RKO (cell line): ENCODE measurements around the gene GPC5.
A peak's percentile ranks its signal among the peaks of the same experiment; 100 is the strongest.

Experiments
- DNase-seq: peaks from one replicate; pipeline ENCODE4 v3.0.0-alpha.2; 2016; ENCODE audit warnings: low spot score

GPC5 gene

DNA sequence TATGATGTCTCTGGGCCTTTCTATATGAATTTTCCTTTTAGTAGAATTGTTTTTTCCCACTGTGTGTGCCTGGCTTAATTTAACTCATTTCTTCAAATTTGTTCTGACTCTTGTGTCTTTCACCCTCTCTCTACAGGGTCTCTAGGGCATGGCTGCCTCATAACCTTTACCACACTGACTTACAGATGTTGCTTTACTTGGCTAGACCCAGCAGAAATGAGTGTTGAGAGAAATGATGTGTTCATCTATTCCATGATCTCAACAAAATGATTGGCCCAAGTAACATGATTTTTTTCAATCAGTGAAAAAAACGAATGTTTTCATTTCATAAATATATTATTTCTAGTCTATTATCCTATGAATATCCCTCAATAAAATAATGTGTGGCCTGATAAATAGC is 195.0 kb downstream of the GPC5 start:
- no peak for DNase-seq

- peak; percentile 1 for DNase-seq
These were observed 195.6 kb downstream of the GPC5 start for GRCh38 chr13:91594061-91594460.

DNA sequence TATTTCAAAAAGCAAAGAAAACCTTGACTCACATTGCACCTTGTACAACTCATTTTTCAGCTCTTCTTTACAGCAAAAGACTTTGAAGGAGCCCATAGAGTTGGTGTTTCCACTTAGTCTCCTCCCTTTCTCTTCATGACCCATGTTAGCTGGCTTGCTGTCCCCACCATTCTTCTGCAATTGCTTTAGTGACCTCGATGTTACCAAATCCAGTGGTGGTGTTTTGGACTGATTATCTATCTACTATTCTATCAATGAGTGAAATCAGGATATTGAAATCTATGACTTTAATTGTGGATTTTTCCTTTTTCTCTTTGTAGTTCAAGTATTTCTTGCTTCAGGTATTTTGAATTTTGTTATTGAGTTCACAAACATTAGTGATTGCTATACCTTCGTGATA is 197.3 kb downstream of the GPC5 start:
- no peak for DNase-seq

GRCh38 chr13:91596842-91597241 is 198.4 kb downstream of the GPC5 start:
- no peak for DNase-seq

DNA sequence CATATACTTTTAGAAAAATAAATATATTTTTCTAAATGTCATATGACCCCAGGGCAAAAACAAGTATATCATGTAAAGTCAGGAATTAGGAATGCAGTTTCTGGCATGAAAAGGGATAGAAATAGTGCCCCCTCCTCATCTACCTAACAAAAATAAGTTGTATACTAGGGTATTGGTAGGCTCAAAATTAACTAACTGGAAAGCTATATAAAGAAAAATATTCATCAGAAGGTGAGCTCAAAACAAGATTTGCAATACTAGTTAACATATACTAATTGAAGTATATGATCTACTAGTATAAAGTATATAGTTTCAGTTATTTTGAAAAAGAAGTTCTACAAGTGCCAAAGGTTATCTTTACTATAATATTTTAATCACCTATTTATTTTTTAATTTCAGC is 200.2 kb downstream of the GPC5 start:
- DNase-seq, result no peak

GRCh38 chr13:91601273-91601672 is 202.9 kb downstream of the GPC5 start:
- DNase-seq, result no peak

- no peak for DNase-seq
These were observed 203.4 kb downstream of the GPC5 start for GRCh38 chr13:91601807-91602206.

GRCh38 chr13:91609353-91609752 is 210.9 kb downstream of the GPC5 start:
- no peak for DNase-seq

DNA sequence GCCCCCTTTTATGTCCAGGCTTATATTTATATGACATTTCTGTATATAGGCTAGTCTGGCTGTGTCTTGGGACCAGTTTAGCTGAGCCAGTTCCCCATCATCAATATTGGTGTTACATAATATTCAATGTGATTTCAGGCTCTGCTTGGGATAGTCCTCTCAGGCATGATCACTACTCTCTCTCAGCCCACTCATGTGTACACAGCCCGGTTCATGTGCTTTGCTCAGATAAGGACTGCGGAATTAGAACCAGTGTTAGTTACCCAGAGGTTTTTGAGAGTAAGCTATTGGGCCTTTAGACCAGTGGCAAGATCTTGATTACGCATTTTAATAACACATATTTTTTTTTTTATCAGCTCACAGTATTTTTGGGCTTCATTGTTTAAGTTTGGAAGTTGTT is 219.9 kb downstream of the GPC5 start:
- no peak for DNase-seq

DNA sequence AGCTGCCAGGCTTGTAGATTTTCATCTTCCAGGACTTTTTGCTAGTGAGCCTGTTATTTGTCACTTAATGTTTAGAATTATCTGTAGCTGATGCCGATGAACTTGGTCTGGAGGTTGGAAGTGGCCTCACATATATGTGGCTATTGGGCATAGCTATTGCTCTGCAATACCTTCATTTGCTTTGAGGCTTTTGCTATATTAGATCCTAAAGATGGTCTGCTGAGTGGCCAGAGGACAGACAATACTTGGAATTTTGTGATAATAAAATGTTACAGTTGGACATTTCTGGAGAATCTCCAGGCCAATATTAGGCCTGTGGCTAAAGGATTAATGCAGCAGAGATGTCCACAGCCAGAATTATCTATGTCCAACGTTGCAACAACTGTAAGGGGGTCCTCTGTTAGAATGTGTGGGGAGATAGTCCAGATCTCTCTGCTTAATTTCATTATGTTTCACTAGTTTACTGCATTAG is 222.3 kb downstream of the GPC5 start:
- no peak for DNase-seq

DNA sequence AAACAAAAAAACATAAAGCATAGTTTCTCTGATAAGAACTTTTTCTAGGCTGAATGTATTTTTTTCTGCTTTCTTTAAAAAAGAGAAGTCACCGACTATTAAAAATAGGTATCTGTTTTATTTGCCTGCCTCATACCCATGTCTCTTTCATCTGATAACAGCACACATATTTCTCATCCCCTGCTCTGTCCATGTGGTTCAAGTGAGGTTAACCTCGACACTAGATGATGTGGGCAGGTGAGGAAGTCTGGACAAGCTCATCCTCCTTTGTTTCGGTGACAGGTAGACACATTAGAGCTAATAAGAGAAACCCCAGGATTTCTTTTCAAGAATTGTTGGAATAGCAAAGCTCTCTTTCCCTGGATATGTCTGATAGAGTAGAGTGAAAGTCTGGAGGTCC is 222.7 kb downstream of the GPC5 start:
- DNase-seq, result no peak

DNA sequence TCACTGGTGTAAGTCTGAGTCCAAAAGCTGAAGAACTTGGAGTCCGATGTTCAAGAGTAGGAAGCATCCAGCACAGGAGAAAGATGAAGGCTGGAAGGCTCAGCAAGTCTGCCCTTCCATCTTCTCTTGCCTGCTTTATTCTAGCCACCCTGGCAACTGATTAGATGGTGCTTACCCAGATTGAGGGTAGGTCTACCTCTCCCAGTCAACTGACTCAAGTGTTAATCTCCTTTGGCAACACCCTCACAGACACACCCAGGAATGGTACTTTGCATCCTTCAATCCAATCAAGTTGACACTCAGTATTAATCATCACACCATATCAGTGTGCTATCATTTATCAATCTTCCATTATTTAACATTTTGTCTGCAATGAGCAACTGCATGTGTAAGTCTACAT is 223.5 kb downstream of the GPC5 start:
- no peak for DNase-seq

GRCh38 chr13:91622778-91623550 is 224.5 kb downstream of the GPC5 start:
- no peak for DNase-seq

DNA sequence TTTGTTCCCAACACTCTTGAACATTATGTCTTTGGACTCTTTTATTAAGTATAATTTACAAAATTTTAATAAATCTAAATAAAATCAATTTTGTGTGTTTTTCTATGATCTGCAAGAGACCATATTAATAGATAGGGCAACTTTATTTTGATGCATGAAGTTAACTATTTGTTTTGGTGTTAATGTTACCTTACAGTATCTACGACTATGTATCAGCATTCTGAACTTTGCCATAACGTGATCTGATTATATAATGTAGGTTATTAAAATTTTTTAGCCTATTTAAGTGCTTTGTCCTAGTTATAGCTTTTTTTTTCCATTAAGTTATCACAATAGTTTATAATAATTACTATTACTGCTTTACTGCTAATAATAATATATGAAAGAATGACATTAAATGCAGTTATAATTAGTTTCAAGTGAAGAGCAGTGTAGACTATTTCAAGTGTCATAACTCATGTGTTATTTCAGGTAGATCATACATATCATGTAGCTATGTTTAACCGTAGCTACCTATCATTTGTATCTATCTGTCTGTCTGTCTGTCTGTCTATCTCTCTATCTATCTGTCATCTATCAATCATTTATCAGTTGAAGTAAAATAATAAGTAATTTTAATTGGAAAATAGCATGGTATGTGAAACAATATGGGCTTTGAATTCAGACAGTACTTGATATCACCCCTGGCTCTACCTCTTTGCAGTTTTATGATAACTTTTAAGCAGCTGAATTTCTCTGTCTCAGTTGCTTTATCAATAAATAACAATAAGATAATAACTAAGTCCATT is 229.7 kb downstream of the GPC5 start:
- no peak for DNase-seq

GRCh38 chr13:91630946-91631345 is 232.5 kb downstream of the GPC5 start:
- DNase-seq, result no peak

- peak; percentile 73 for DNase-seq
These were observed 233.7 kb downstream of the GPC5 start for GRCh38 chr13:91632086-91632485.

- DNase-seq, result no peak
These were observed 240.9 kb downstream of the GPC5 start for GRCh38 chr13:91639330-91639729.

DNA sequence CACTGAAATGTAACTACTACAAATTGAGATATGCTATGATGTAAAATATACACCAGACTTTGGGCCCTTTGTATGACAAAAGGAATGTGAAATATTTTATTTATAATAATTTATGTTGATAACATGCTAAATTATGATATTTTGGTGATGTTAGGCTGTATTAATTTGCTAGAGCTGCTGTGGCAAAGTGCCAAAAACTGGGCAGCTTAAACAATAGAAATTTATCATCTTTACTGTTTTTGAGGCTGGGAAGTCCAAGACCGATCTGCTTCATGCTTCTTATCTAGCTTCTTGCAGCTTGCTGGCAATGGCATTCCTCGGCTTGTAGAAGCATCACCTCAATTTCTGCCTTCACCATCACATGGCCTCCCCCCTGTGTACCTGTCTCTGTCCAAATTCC is 245.0 kb downstream of the GPC5 start:
- DNase-seq, result no peak

- no peak for DNase-seq
These were observed 246.4 kb downstream of the GPC5 start for GRCh38 chr13:91644806-91645205.

DNA sequence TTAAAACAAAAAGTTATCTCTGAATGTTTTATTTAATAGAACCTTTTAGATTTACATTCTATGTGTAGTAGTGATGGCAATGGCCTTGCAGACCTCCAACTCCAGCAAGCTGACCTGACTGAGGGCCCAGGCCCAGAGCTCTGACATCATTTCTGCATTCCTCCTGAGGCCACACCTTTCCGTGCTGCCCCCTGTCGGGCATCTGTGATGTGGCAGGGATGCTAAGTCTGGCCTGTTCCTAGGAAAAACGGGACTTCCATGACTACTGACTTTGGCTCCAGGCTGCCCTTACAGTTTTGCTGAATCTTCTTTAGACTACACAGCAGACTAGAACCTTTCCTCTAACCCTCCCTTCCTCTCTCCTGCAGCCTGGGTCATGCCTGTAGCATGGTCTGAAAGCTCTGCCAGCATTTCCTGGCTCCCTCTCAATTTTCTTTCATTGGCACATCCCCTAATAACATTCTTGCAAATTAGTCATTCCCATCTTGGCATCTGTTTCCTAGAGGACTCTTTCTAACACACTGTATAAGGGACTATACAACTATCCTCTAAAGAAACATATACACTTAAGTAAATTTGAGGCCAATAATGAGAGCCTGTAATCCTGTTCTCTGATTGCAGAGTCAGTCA is 249.1 kb downstream of the GPC5 start:
- peak; percentile 35 for DNase-seq

- no peak for DNase-seq
These were observed 249.6 kb downstream of the GPC5 start for GRCh38 chr13:91648012-91648411.

DNA sequence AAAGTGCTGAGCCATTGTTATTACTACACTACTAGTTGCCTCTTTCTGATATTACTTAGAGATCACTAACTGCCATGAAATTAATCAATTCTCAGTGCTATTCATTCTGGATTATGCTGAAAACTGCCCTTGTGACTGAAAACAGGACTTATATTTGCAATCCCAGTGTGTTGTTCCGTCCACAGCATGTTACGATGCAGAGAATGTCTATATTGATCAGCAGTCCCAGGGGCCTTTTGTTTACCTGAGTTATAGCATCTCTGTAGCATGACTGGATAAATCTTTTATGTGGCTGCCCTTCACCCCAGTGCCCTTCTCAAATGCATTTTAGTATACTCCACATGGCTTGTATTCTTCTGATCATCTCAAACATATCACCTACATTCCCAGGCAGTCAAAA is 251.0 kb downstream of the GPC5 start:
- DNase-seq, result no peak
